HG03342 (cell line): Measurements from ENCODE around the gene PCCA.

Experiments
- ATAC-seq: cut with Tn5 transposase; IDR thresholded peaks from one replicate; pipeline ENCODE4 v1.9.1; 2021; ENCODE audit warnings: mild to moderate bottlenecking, moderate library complexity; ENCODE audit not compliant: unreplicated experiment

PCCA gene

DNA sequence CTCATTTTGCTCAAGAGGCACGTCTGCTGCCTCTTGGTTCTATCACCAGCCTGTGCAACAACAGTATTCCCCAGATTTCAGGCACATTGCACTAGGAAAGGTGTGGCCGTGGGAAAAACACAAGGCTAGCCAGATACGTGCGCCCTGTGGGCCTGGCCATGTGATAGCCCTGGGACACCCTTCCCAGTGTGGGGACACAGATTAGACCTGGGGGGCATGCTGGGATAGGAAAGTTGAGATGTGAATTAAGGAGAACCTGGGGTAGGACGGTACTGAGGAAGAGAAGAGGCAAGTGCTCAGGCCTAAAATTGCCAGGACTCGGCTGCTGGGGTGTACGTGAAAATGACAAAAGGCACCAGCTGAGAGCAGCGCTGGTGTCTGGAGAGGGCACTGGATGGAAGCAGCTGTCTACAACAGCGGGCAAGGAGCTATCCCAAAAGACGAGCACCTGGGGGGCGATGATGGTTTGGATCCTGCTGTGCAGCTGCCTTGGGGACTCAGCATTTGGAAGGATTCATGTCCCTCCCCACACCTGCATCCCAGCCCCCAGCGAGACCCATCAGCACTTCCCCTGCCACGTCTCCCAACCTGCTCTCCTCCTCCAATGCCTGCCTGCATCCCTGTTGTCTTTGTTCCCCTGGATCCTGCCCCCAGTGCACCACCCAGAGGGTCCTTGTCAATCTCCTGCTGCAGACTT lies 445.4 kb downstream of the PCCA start:
- no peak for ATAC-seq

DNA sequence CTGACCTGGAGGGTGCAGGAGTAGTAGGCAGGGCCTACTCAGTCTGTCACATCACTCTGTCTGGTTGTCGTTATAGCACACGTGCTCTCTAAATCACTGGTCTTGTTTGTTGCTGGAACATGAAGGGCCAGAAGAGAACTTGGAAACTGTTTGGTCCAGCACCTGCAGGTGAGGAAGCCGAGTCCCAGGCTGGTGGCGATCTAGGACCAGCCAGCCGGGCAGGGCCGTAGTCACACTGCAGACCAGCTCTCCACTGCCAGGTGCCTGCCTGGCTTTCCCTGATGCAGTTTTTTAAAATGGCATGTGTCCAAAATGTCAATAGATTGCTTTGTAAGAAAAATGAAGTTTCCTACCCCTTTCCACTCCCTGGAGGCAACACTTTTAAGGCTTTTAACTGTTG lies 446.0 kb downstream of the PCCA start:
- ATAC-seq: no peak

DNA sequence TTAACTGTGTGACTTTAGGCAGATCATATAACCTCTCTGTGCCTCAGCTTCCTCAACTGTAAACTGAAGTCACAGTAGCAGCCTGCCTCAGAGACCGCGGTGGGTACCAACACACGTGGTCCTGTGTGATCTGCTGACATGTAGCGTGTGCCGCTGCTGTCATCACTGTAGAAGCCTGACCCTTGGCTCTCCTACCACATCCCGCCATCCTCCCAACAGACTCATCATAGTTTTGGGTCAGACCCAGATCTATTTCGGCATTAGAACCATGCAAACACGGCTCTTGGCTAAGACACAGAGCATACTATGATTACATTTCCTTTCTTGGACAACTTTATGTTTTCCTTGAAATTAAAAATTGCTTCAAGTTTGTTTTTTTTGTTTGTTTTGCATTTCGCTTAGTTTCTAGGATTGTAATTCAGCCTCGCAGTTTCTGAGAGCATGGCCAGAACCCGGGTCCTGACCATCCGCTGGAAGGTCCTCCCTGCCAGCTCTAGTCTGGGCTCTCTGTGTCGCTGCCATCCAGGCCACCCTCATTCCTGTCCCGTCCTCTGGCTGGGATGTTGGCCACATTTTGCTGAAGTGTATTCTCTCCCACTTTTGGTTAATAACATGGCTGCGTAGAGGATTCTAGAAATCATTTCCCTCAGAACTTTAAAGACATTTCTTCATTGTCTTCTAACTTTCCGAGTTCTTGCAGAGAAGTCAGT lies 446.7 kb downstream of the PCCA start:
- ATAC-seq: no peak

DNA sequence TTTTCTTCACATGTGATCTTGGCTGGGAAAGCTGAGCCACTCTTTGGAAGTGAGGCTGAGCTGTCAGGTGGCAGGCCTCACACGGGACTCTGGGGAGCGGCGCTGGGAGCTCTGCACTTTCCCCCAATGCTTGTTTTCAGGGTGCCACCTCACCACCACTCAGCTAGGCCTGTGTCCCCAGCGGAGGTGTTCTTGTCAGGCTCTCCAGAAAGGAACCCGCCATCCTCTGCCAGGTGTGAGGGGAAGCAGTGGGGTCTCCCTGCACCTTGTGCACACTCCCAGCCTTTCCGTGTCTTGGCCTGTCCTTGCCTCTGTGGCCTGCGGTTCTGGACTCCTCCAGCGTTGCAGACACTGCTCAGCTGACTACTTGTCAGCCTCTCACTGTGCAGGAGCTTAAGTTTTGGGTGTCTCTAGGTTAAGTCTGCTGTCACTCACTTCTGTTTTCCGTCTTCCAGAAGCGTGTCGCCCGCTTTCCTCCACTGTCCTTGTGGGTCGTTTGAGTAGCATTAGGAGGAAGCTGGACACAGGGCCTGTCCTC lies 447.8 kb downstream of the PCCA start:
- ATAC-seq: no peak

DNA sequence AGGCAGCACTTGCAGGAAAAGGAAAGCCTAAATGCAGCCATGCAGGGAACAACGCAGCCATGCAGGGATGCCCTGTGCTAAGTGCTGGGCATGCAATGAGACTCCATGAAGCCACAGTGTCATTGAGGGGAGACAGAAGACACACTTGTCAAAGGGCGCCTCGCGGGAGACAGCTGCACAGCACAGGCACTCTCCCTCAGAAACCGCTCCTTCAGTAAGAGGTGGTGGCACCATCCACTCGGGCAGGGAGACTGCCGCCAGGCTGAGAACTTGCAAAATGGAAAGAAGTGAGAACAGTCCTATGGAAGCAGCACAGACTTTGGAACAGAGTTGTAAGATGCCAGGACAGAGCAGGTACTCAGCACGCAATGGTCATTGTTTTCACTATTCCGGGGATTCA lies 448.6 kb downstream of the PCCA start:
- no peak for ATAC-seq

DNA sequence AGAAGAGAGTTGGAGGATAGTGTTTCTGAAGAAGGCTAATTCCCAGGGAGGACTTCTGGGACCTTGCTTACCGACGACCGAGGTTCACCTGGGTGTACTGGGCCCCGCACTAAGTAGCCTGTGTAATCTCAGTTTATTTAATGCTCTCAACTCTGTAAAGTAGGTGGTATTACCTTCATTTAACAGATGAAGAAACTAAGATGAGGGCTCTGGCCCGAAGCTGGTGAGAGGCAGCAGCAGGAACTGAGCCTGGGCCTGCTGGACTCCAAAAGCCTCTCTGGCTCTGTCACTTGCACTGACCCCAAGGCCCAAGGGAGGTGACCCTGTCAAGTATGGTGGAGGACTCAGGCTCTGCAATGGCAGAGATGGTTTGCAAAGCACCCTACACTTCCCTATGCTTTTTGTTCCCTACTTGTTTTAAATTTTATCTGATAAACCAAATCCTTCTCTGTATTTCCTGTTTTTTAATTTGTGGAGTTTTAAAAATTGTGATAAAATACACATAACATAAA lies 449.1 kb downstream of the PCCA start:
- ATAC-seq: no peak

DNA sequence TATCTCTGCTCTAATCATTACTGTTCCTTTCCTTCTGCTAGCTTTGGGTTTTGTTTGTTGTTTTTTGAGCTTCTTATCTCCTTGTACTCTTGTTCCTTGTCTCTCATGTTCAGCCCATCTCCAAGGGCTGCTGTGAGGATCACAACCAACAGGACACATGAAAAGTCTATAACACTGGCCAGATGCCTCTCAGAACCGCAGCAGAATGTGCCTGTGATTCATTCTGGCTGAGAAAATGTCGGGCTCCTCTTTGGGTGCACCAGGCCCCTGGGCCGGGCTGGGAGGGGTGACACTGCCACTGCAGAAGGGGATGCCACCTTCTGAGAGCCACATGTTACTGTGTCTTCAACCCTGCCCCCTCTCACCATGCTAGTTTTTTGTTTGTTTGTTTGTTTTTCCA lies 451.7 kb downstream of the PCCA start:
- no peak for ATAC-seq

DNA sequence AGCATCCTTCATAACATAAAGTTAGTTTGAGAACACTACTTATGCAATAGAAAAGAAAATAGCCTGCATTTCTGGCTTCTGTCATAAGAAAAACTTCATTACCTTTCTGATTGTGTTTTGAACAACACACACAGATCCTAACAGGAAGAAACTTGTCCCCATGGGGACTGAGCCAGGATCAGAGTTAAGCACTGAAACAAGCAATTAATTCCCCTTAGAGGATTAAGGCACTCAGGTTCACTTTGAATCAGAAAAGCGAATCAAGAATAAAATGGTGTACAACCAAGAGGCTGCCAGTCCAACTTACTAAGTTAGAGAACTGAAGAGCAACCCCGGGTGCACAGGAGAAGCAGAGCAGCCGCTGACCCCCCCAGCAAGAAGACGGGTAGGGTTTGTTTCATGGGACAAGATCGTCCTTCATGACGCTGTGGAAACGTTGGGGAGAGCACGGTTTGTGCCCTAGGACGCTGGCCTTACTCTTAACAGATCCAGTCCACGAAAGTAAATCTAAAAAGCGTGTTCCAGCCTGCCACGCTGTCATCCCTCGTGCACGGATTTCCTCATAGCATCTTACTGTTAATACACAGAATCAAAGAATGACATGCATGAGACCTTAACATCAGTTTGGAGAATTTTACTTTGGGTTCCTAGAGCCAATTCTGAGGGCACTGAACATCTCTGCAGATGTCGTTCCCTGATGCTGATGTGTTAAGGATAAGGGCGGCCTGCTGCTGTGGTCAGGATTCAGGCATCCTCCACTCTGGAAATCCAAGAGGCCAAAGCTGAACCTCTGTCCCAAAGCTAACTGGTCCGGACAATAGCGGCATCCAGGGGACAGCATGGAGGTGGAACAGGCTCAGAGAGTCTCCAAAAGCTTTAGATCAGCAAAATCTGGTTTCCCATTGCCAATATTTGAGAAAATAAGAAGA lies 453.3 kb downstream of the PCCA start:
- ATAC-seq: no peak

DNA sequence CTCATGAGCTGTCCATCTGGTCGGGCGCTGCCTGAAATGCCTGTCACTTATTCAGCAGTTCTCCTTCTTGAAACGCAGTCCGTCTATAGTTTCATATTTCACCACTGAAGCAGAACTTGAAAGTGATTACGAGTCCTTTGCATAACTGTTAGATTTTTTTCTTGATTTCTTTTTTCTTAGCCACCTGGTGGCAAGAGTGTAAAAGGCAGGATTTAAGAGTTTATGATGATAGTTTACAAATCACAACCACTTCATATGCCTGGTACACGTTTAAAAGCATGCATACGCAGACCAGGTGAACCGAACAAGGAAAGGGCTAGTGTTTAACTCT lies 453.9 kb downstream of the PCCA start:
- peak; percentile 92 for ATAC-seq

DNA sequence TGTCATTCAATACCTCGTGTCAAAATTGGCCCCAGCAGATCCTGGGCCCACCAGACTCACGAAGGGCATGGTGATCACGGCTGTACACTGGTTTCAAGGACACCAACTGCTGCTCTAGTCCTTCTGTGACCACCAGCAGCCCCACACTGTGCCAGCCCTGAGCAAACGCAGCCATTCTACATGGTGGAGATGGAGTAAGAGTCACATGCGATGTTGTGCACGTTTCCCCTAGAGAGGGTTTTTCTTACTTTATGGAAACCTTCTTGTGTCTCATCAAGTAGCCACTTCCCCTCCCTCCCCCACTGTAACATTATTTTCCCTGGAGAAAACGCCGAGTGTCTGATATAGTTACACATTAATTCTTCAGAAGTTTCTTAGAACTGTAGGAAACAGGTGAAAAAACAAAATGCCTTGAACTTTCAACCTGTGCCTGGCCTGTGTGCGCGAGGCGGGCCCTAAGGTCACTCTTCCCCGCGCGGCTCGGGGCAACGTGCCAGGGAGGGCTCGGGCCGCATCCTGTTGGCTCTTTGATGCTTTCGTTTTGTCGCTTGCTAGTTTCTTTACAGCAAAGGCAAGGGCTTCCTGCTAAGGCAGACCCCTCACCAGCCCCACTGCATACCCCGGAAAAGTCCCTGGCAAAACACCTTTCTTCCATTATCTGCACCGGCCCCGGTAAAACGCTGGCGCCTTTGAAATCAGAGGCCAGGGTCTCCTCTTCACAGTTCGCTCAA lies 455.1 kb downstream of the PCCA start:
- ATAC-seq: no peak

DNA sequence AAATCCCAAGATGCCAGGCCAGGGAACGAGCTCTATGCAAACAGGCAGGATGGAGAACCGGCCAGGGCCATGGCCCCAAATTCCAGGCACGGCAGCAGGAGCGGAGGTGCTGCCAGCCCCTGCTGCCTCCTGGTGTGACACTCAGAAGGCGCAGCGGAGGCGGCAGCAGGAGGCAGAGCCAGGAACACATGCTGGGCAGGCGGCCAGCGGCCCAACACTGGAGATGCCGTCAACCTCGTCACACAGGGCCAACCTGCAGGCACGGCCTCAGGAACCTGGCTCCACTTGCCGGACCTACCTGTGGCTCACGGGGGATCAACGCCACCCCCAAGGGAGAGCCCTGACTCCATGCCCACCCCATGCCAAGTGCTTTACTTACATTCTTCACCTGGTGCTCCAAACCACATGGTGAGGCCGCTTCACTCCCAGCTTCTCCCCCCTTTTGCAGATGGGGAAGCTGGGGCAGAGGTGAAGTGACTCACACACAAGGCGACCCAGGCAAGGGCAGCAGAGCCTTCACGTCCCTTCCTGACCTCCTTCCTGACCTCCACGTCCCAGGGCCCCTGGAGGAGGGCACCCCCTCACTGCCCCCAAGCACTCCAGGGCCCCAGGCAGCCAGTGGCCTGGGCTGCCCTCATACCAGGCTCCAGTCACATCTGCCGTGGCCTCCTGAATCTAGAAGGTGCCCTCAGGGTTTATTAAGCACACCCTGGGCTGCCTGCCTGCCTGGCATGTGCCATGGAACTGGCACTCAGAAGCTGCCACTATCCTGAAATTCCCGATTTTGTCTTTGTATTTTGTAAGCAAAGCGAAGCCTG lies 456.2 kb downstream of the PCCA start:
- no peak for ATAC-seq

DNA sequence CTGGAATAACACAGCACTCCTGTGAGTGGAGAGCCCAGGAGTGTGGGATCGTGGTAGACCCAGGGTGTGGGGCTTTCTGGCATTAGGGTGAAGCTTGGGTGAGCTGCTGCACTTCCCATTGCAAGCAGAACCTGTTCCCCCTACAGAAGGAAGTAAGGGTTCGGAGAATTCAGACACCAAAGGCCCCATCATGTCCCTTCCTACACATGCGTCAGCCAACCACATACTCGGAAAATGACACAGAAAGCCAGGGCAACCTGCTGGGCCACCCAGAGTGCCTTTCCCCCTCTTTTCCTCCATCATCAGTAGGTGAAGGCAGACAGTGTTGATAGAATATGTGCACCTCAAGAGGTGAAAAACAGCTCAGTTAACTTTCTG lies 456.8 kb downstream of the PCCA start:
- ATAC-seq: no peak

DNA sequence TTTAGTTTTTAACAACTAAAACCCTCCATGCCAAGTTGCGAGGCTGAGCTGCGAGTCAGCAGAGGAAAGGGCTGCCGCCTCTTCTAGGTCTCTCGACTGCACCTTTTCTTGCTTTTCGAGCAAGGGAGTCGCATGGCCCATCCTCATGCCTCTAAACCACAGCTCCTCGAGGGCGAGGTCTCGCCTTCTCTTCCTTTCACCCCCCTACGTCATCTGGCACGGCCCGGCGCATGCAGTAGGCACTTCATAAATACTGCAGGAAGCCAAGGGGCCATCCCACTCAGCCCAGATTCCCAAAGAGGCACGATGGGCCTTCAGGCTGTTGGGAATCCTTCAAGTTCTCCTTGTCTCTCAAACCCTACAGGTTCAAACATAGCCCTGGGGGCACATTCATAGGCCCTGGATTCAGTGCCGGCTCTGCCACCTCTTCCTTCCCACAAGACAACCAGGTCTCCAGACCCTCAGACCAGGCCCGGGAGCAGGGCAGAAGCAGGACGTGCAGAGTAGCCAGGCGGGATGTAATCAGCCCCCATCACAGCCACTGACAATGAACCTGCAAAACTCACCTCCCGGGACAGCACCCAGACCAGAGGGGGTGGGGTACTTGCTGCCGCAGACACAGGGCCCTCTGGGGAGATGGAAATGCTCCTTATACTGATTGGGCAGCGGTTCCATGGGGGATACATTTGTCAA lies 458.0 kb downstream of the PCCA start:
- ATAC-seq: no peak

DNA sequence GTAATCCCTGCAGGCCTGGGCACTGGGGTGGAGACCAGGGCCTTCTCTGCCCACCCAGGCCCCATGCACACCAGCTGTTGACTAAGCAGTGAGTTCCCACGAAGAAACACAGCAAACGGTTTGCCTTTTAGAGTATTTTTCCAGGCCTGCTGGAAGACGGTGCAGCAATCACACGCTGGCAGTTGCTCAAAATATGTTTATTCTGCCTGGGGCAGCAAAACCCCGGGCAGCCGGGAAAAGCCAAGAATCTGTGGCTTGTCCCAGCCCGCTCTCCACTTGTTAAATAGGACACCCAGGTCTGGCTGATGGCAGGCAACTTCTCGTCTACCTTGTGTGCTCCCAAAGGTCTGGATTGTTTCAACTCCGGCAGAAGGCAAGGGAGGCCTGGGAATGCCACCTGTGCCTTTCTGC lies 458.9 kb downstream of the PCCA start:
- ATAC-seq: no peak

DNA sequence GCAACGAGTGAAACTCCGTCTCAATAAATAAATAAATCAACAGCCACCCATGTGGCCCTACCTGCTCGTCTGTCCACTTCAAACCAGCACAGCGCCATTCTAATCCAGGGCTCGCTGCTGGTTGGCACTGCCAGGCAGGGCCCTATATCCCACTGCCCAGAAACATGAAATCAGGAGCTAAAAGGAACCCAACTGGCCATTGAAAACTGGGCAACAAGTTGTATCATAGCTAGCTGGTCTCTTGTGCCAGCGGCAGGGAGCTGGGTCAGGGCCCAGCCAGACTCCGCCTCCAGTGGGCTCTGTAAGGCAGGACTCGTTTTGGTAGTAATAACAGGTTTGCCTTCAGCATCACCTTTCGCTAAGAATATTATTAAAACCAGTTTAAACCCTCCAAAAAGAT lies 460.4 kb downstream of the PCCA start:
- ATAC-seq: no peak

DNA sequence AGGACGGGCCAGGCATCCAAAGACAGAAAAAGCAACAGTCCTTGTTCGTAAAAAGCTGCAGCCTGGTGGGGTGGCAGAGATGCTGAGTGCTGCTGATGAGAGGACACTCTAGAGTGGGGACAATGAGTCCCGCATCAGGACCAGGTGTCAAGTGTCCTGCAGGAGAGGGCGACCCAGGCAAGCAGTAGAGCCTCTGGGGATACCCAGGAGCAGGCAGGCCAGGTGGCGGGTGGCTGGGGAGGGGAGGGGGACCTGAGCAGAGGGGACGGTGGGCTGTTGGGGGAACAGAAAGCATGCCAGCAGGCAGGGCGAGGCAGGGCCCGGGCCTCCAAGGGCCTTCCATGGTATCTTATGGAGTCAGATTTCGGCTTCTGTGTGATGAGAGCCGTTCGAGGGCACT lies 463.9 kb downstream of the PCCA start:
- ATAC-seq: no peak

DNA sequence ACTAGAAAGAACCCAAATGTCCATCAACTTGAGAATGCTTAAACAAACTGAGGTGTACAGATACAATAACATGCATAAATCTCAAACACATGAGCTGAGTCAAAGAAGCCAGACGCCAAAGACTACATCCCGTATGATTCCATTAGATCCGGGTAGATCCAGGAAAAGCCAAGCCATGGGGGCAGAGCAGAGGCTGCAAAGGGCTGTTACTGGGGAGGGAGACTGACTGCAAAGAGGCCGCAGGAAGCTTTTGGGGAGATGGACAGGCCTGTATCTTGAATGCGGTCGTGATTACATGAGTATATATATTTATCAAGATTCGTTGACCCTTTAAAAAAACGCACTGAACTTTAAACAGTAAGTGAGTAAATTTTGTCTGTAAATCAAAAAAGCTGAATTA lies 471.0 kb downstream of the PCCA start:
- ATAC-seq: no peak

DNA sequence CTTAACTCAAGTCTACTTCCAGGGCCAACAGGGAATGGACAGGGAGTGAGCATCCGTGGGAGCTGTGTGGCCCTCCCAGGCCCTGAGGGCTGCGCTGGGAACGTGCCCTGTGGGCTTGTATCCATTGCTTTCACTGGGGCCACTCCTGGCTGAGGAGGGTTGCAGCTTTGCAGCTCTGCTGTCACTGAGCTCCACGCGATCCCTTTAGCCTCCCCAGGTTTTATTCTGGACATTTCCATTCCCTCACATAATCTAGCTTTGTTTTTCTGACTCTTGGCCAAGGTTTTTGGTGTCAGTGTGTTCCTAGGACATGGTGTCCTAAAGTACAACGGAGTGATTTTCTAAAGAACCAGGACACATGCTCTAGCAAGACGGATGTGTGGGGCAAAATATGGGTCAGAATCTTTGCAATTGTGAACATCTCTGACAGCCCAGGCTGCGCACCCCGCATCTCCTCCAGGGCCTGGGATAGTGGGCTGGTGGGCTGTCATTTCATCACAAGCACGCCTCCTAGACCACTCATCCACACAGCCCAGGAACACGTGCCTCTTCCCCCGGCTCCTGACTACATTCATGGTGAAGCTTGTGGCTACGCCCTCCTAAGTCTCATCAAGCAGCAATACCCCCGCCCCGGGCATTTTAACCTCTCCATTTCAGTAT lies 471.7 kb downstream of the PCCA start:
- no peak for ATAC-seq

DNA sequence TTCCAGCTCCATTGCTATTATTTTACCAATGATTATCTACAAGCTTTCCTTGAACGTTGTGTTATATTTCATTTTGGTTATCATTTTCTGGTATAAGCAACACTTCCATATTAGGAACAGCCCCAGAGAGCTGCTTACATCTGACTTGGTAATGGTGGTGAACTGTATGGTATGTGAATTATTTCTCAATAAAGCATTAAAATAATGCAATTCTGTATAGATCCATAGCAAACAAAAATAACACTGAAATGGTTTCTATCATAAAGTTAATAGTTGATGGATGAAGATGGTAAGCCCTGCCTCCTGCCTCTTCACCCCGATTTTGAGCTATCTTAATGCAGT lies 472.2 kb downstream of the PCCA start:
- ATAC-seq: no peak
